H1 (cell line): ENCODE results near the gene ZXDC. TPM values are rescaled to one million over a fixed set of nuclear protein-coding genes. Genes with fewer than 3 reads are reported as not detected.

Experiments
- CTCF ChIA-PET: fragments of 300-600 bp; sonication (Branson Sonifier 250); formaldehyde crosslinking; loops from one replicate; lab custom pipeline; 2021; ENCODE audit not compliant: partially characterized antibody; lab: Charles Lee
- POLR2A ChIA-PET: fragments of 300-600 bp; sonication (Branson Sonifier 250); formaldehyde crosslinking; loops from one replicate; lab custom pipeline; 2021; ENCODE audit warnings: inconsistent platforms; ENCODE audit not compliant: partially characterized antibody; lab: Charles Lee
- DNase-seq, 2 experiments: peaks; one replicate each; pipeline versions ENCODE4 v3.0.0 to v3.0.0-alpha.2; 2010 to 2022; ENCODE audit warnings: low spot score in 2 of 2, low read depth in 1 of 2, mixed read lengths in 1 of 2
- FAIRE-seq: peaks from 2 replicates; lab custom pipeline; 2011; peaks lifted over from hg19 to GRCh38; lab: Jason Lieb, UNC
- H2AFZ ChIP-seq: 2 replicates; pipeline ENCODE4 v1.8.1; 2012; ENCODE audit warnings: low read length, inconsistent platforms
- H2AK5ac ChIP-seq: 2 replicates; pipeline ENCODE4 v1.6.1; 2013; ENCODE audit warnings: low read depth, low read length
- H2BK120ac ChIP-seq: replicated peaks from 2 replicates; pipeline ENCODE3; 2013; ENCODE audit warnings: low read depth, low read length, inconsistent platforms
- H2BK12ac ChIP-seq: 2 replicates; pipeline ENCODE4 v1.6.1; 2013; ENCODE audit warnings: low read depth, low read length
- H2BK15ac ChIP-seq: 2 replicates; pipeline ENCODE4 v1.6.1; 2013; ENCODE audit warnings: low read length
- H2BK20ac ChIP-seq: 2 replicates; pipeline ENCODE4 v1.6.1; 2013; ENCODE audit warnings: low read length
- H2BK5ac ChIP-seq: 2 replicates; pipeline ENCODE4 v1.6.1; 2013; ENCODE audit warnings: low read depth, low read length
- H3K14ac ChIP-seq: 2 replicates; pipeline ENCODE4 v1.6.1; 2013; ENCODE audit warnings: inconsistent platforms; ENCODE audit not compliant: insufficient read length
- H3K18ac ChIP-seq: 2 replicates; pipeline ENCODE4 v1.6.1; 2013; ENCODE audit warnings: low read length; ENCODE audit errors: extremely low read depth
- H3K23ac ChIP-seq: 2 replicates; pipeline ENCODE4 v1.6.1; 2013; ENCODE audit warnings: inconsistent platforms; ENCODE audit not compliant: insufficient read length
- H3K23me2 ChIP-seq: 2 replicates; pipeline ENCODE4 v1.6.1; 2013; ENCODE audit warnings: low read depth, low read length
- H3K27ac ChIP-seq: 2 replicates; pipeline ENCODE4 v1.6.1; 2011; ENCODE audit warnings: low read depth, low read length, inconsistent platforms
- H3K27me3 ChIP-seq, 4 experiments: replicated peaks in 1 of 4; 1 replicate in 1 of 4; 2 replicates in 3 of 4; pipeline versions ENCODE4 v1.6.1 to v1.8.1; 2011 to 2013; ENCODE audit warnings: low read length in 3 of 4, mild to moderate bottlenecking in 3 of 4, inconsistent platforms in 2 of 4, mixed read lengths in 2 of 4, moderate library complexity in 1 of 4; ENCODE audit not compliant: control insufficient read depth in 3 of 4, insufficient read depth in 3 of 4; ENCODE audit errors: extremely low read depth in 1 of 4
- H3K36me3 ChIP-seq, 4 experiments: 2 replicates each; pipeline versions ENCODE4 v1.6.1 to v1.8.1; 2011 to 2013; ENCODE audit warnings: mild to moderate bottlenecking in 4 of 4, low read length in 3 of 4, moderate library complexity in 2 of 4, control low read depth in 1 of 4, inconsistent platforms in 1 of 4; ENCODE audit not compliant: insufficient read depth in 4 of 4, control insufficient read depth in 2 of 4
- H3K4ac ChIP-seq: replicated peaks from 2 replicates; pipeline ENCODE3; 2013; ENCODE audit warnings: low read length, low read depth, mixed read lengths, inconsistent platforms; ENCODE audit not compliant: insufficient read length
- H3K4me1 ChIP-seq, 4 experiments: replicated peaks in 1 of 4; 1 replicate in 1 of 4; 2 replicates in 3 of 4; pipeline versions ENCODE4 v1.6.1 to v1.8.1; 2011 to 2013; ENCODE audit warnings: low read length in 3 of 4, inconsistent platforms in 2 of 4, mixed read lengths in 1 of 4; ENCODE audit not compliant: insufficient read depth in 4 of 4, control insufficient read depth in 3 of 4
- H3K4me2 ChIP-seq, 2 experiments: 2 replicates each; pipeline versions ENCODE4 v1.6.1 to v1.8.1; 2011 to 2013; ENCODE audit warnings: low read depth in 2 of 2, low read length in 2 of 2, control low read depth in 1 of 2, inconsistent platforms in 1 of 2, mild to moderate bottlenecking in 1 of 2; ENCODE audit not compliant: insufficient read depth in 1 of 2
- H3K4me3 ChIP-seq, 4 experiments: fragments of 200-600, 300-600 bp in 1 of 4; sonication (generic), shearing (Covaris generic), sonication (Bioruptor Twin) in 1 of 4; 2 replicates each; pipeline versions ENCODE4 v1.5.1 to v1.8.1; 2011 to 2016; ENCODE audit warnings: low read length in 4 of 4, low read depth in 3 of 4, control low read depth in 2 of 4, inconsistent platforms in 2 of 4, mild to moderate bottlenecking in 2 of 4, mixed read lengths in 1 of 4, moderate library complexity in 1 of 4; ENCODE audit not compliant: insufficient read depth in 2 of 4; ENCODE audit errors: extremely low read depth in 1 of 4
- H3K56ac ChIP-seq: replicated peaks from 2 replicates; pipeline ENCODE3; 2013; ENCODE audit warnings: low read depth, mild to moderate bottlenecking, mixed read lengths, low read length, inconsistent platforms; ENCODE audit not compliant: insufficient read length
- H3K79me1 ChIP-seq: 2 replicates; pipeline ENCODE4 v1.6.1; 2013; ENCODE audit warnings: low read depth, low read length, control low read depth
- H3K79me2 ChIP-seq, 2 experiments: 2 replicates each; pipeline versions ENCODE4 v1.6.1 to v1.8.1; 2012 to 2013; ENCODE audit warnings: low read length in 2 of 2, mild to moderate bottlenecking in 2 of 2, inconsistent platforms in 1 of 2; ENCODE audit not compliant: insufficient read depth in 2 of 2, control insufficient read depth in 1 of 2
- H3K9ac ChIP-seq, 4 experiments: replicated peaks in 1 of 4; 1 replicate in 1 of 4; 2 replicates in 3 of 4; pipeline versions ENCODE4 v1.6.1 to v1.8.1; 2011 to 2013; ENCODE audit warnings: low read depth in 3 of 4, low read length in 3 of 4, control low read depth in 2 of 4, mild to moderate bottlenecking in 2 of 4, moderate library complexity in 2 of 4, inconsistent platforms in 1 of 4; ENCODE audit errors: extremely low read depth in 1 of 4
- H3K9me3 ChIP-seq, 2 experiments: 2 replicates each; pipeline versions ENCODE4 v1.6.1 to v1.8.1; 2012 to 2013; ENCODE audit warnings: mild to moderate bottlenecking in 2 of 2, moderate library complexity in 2 of 2, control low read depth in 1 of 2, inconsistent platforms in 1 of 2, low read depth in 1 of 2, low read length in 1 of 2, mixed read lengths in 1 of 2; ENCODE audit not compliant: insufficient read depth in 2 of 2
- H4K20me1 ChIP-seq, 2 experiments: replicated peaks in 1 of 2; 2 replicates each; pipeline versions ENCODE3 to v1.8.1; 2011 to 2013; ENCODE audit warnings: inconsistent platforms in 2 of 2, low read length in 2 of 2, mild to moderate bottlenecking in 1 of 2; ENCODE audit not compliant: insufficient read depth in 2 of 2, control insufficient read depth in 1 of 2
- H4K5ac ChIP-seq: 2 replicates; pipeline ENCODE4 v1.6.1; 2013; ENCODE audit warnings: low read length, low read depth, mixed read lengths, inconsistent platforms; ENCODE audit not compliant: insufficient read length
- H4K8ac ChIP-seq: 2 replicates; pipeline ENCODE4 v1.8.0; 2013; ENCODE audit warnings: mild to moderate bottlenecking, moderate library complexity, low read length, inconsistent platforms; ENCODE audit not compliant: insufficient read depth; ENCODE audit errors: extremely low read depth
- H4K91ac ChIP-seq: replicated peaks from 2 replicates; pipeline ENCODE3; 2013; ENCODE audit warnings: low read length, mixed read lengths, inconsistent platforms; ENCODE audit not compliant: insufficient read length
- ASH2L ChIP-seq: fragments of 200-600, 300-600 bp; sonication (generic); IDR thresholded peaks from one replicate; pipeline ENCODE4 v1.7.1; 2017; ENCODE audit warnings: low read length
- EP300 ChIP-seq, 2 experiments: IDR thresholded peaks; 1 replicate in 1 of 2; 2 replicates in 1 of 2; pipeline ENCODE4 v1.6.1; 2011 to 2012; ENCODE audit warnings: low read depth in 2 of 2, low read length in 2 of 2, mild to moderate bottlenecking in 2 of 2, borderline replicate concordance in 1 of 2, inconsistent platforms in 1 of 2, moderate library complexity in 1 of 2
- GTF2F1 ChIP-seq: IDR thresholded peaks from 2 replicates; pipeline ENCODE4 v1.6.1; 2012; ENCODE audit warnings: low read depth, low read length, improper control_type of control experiment, borderline replicate concordance
- POLR2A ChIP-seq, 2 experiments: IDR thresholded peaks; 1 replicate in 1 of 2; 2 replicates in 1 of 2; pipeline ENCODE4 v1.6.1; 2011; ENCODE audit warnings: low read depth in 2 of 2, low read length in 2 of 2, mild to moderate bottlenecking in 2 of 2; ENCODE audit errors: control extremely low read depth in 1 of 2
- RBBP5 ChIP-seq: IDR thresholded peaks from 2 replicates; pipeline ENCODE4 v1.7.1; 2012; ENCODE audit warnings: low read depth, mild to moderate bottlenecking, inconsistent platforms, low read length, moderate library complexity, borderline replicate concordance
- WGBS, 2 experiments: shearing (Covaris generic) in 1 of 2; methylation state at CpG; one replicate each; pipeline versions ENCODE4 v1.1.6 to v1.1.7; 2013 to 2015; ENCODE audit warnings: low lambda C conversion rate in 2 of 2, mixed read lengths in 2 of 2, inconsistent platforms in 1 of 2, low coverage in 1 of 2, missing lambda C conversion rate in 1 of 2; ENCODE audit not compliant: insufficient replicate concordance in 2 of 2, insufficient coverage in 1 of 2, insufficient read length in 1 of 2; ENCODE audit errors: extremely low coverage in 1 of 2, missing lambda C conversion rate in 1 of 2; 5-methylcytosine and 5-hydroxymethylcytosine counted together
- polyA plus RNA-seq, 7 experiments: library from polyadenylated mRNA; depleted of rRNA in 3 of 7; stranded (reverse) in 5 of 7; unstranded in 2 of 7; fragments of >200 nt in 5 of 7; fragments of 200-250 nt in 2 of 7; gene quantifications; 1 replicate in 5 of 7; 2 replicates in 1 of 7; 4 replicates in 1 of 7; pipeline versions ENCODE4 v1.2.1 to v1.2.3, GENCODE V29; 2011 to 2013; ENCODE audit warnings: missing spikeins in 2 of 7, mixed read lengths in 2 of 7
- total RNA-seq: library from RNA; stranded (reverse); fragmentation: NEBNext Ultra II Directional; extraction: Animal tissue kit (Norgen Biotek cat#: 25700); gene quantifications from 2 replicates; pipeline ENCODE4 v1.2.1, GENCODE V29; 2021
- TF ChIP-seq, protein P1 (sequence below): IDR thresholded peaks from 2 replicates; pipeline ENCODE4 v1.6.1; 2012; ENCODE audit warnings: low read length, inconsistent platforms

Gene ZXDC
- total and polyA plus RNA-seq, 2 of the 8 experiments (the other 6 are each of a cell fraction or from before 2014, with no cell fraction given): 12.7 to 24.3 TPM

DNA sequence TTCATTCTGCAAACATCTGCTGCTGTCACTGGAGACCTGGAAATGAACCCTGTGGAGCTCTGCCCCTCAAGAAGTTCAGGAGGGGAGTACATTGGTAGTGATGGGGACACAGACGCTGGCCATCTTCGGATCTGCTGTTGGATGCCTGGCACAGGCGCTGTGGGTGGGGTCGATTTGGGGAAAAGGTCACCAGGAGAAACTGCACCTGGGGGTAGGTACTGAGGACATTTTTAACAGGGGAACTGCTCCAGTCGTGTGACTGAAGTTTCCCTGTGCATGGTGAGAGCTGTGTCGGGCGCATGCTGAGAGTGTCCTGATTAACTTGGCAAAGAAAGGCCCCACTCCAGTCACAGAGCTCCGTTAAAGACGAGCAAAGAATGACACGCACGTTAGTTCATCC, 38.5 kb upstream of the ZXDC start:
- CTCF ChIA-PET: interaction anchor here (0.9 to 5.3 kb wide), 3 partner anchors 9 to 146 kb away, joined by 3 to 30 read pairs (median 8); partner anchors contain the start of gene CHST13
- Histone ChIP-seq H3K56ac (no peak overlapping the region), H3K27ac (no peak overlapping the region), H3K4me2 (no peak overlapping the region), H3K79me2 (no peaks in the 10 kb centered on the region), H2BK15ac (no peak overlapping the region), H3K4me3 (no peak overlapping the region), H3K23me2 (no peaks in the 10 kb centered on the region; the same call in 1 of the 2 replicates), H3K27me3 (no peaks in the 10 kb centered on the region), H2AK5ac (no peak overlapping the region), H3K23ac (no peak overlapping the region), H4K20me1 (no peaks in the 10 kb centered on the region), H2BK12ac (no peak overlapping the region), H3K14ac (no peak overlapping the region), H3K9me3 (no peaks in the 10 kb centered on the region), H2BK5ac (no peak overlapping the region), H2BK120ac (no peak overlapping the region), H2AFZ (no peak overlapping the region), H4K5ac (no peak overlapping the region), H3K79me1 (no peaks in the 10 kb centered on the region), H2BK20ac (no peak overlapping the region), H4K91ac (no peak overlapping the region), H3K9ac (no peak overlapping the region), H4K8ac (no peak overlapping the region), H3K4me1 (no peaks in the 10 kb centered on the region; a peak in 1 of 7 replicates), H3K4ac (no peak overlapping the region), H3K18ac (no peak overlapping the region), H3K36me3 (no peaks in the 10 kb centered on the region)
- 79% methylated on average over 11 of the region's 11 CpGs; no CpG with 5 or more reads in 1 of the 2 experiments for WGBS, 2 experiments
- TF ChIP-seq, protein P1, sequence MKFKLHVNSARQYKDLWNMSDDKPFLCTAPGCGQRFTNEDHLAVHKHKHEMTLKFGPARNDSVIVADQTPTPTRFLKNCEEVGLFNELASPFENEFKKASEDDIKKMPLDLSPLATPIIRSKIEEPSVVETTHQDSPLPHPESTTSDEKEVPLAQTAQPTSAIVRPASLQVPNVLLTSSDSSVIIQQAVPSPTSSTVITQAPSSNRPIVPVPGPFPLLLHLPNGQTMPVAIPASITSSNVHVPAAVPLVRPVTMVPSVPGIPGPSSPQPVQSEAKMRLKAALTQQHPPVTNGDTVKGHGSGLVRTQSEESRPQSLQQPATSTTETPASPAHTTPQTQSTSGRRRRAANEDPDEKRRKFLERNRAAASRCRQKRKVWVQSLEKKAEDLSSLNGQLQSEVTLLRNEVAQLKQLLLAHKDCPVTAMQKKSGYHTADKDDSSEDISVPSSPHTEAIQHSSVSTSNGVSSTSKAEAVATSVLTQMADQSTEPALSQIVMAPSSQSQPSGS: no peak
- TF ChIP-seq GTF2F1 (no peak), POLR2A (IDR thresholded peaks at IDR 0.05; ENCODE audit: control extremely low read depth in 1 of 2, low read depth in 2 of 2, low read length in 2 of 2) (no peak), RBBP5 (no peak), ASH2L (no peak), EP300 (IDR thresholded peaks at IDR 0.05; ENCODE audit: borderline replicate concordance in 1 of 2, low read depth in 2 of 2, low read length in 2 of 2) (no peak)
- POLR2A ChIA-PET: no interaction called here
- no peak for FAIRE-seq
- no peak for DNase-seq
